HG03139 (cell line): ENCODE measurements around the gene SMO.
A peak's percentile ranks its signal among the peaks of the same experiment; 100 is the strongest.
"Not testable (repeated sequence)": the region's sequence is repeated elsewhere in the genome, so short reads cannot be mapped to it uniquely, and the experiment has no call there.

Experiments used
- ATAC-seq: cut with Tn5 transposase; IDR thresholded peaks from one replicate; pipeline ENCODE4 v1.9.1; 2021; ENCODE audit not compliant: unreplicated experiment

The SMO gene

DNA sequence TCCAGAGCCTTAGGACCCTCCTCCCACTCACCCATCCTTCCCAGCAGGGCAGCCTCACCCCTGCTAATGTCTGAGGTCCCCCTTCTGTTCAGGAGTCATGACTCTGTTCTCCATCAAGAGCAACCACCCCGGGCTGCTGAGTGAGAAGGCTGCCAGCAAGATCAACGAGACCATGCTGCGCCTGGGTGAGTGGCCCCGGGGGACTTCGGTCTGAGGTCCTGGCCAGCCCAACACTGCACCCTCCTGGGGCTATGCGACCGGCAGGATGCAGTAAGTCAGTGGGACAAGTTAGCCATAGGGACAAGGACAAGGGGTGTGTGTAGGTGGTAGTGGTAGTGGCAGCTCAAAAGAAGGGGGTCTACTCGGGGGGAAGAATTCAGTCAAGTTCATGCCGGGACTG, 20.2 kb downstream of the SMO start:
- ATAC-seq = no peak

DNA sequence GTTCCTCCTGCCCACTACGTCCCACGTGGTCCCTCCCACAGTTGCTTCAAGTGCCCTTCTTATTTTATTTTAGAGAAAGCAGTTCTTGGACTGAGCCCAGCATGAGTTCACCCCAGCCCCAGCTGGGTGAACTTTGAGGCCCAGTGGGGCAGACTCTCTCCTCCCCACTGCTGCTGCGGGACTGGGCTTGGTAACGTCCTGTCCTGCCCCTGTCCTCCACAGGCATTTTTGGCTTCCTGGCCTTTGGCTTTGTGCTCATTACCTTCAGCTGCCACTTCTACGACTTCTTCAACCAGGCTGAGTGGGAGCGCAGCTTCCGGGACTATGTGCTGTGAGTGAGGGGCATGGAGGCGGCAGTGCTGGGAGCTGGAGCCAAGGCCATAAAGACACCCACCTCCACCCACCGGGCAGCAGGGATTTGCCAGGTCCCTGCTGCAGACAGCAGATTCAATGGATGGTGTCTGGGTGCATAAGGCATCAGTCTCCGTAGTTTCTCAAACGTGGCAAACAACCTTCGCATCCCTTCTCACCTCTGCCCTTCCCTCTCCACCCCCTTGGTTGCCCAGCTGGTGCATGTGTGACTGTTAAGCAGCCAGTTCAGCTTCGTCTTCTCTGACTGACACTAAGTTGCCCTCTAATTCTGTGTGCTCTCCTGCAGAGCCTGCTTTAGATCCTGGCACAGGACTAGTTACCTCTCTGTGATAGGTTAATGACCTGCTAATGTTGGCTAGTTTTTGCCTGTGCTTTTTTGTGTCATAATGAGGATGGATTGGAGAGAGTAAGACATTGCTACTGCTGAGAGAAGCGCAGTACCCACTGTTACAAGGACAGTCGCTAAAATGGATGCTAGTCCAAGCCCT, 20.9 kb downstream of the SMO start:
- ATAC-seq = no peak

DNA sequence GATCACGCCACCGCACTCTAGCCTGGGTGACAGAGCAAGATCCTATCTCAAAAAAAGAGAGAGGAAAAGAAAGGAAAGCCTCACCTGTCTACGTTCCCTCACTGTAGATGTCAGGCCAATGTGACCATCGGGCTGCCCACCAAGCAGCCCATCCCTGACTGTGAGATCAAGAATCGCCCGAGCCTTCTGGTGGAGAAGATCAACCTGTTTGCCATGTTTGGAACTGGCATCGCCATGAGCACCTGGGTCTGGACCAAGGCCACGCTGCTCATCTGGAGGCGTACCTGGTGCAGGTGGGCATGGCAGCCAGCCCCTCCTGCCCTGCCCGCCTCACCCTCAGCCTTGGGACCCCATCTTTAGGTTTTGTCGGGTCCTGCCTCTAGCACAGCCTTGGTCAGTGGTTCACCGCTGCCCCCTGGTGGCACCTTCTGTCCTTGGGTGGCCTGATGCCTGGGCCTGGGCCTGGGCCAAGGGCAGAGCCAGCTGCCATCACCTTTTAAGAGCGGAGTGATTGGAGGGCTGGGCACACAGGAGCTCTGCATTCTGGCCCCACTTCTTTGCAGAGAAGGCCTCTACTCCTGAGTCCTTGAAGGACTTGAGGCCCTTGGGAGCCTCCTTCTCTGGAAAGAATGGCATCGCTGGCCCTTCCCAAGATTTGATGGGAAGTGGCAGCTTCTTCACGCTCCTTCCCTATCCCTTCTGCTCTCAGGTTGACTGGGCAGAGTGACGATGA, 22.0 kb downstream of the SMO start:
- no peak for ATAC-seq

DNA sequence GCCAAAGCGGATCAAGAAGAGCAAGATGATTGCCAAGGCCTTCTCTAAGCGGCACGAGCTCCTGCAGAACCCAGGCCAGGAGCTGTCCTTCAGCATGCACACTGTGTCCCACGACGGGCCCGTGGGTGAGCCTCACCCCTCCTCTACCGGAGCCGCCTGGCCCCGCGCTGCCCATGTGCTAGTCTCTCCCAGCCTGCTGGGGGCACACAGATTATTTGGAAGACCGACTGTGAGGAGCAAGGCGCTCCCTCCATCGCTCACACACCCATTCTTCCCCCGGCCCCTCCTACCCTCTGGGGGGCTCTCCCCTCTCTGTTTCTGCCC, 22.5 kb downstream of the SMO start:
- no peak for ATAC-seq

DNA sequence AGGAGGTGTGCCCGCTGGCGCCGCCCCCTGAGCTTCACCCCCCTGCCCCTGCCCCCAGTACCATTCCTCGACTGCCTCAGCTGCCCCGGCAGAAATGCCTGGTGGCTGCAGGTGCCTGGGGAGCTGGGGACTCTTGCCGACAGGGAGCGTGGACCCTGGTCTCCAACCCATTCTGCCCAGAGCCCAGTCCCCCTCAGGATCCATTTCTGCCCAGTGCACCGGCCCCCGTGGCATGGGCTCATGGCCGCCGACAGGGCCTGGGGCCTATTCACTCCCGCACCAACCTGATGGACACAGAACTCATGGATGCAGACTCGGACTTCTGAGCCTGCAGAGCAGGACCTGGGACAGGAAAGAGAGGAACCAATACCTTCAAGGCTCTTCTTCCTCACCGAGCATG, 23.7 kb downstream of the SMO start:
- ATAC-seq = no peak

DNA sequence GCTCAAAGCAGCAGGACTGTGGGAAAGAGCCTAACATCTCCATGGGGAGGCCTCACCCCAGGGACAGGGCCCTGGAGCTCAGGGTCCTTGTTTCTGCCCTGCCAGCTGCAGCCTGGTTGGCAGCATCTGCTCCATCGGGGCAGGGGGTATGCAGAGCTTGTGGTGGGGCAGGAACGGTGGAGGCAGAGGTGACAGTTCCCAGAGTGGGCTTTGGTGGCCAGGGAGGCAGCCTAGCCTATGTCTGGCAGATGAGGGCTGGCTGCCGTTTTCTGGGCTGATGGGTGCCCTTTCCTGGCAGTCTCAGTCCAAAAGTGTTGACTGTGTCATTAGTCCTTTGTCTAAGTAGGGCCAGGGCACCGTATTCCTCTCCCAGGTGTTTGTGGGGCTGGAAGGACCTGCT, 24.2 kb downstream of the SMO start:
- no peak for ATAC-seq

DNA sequence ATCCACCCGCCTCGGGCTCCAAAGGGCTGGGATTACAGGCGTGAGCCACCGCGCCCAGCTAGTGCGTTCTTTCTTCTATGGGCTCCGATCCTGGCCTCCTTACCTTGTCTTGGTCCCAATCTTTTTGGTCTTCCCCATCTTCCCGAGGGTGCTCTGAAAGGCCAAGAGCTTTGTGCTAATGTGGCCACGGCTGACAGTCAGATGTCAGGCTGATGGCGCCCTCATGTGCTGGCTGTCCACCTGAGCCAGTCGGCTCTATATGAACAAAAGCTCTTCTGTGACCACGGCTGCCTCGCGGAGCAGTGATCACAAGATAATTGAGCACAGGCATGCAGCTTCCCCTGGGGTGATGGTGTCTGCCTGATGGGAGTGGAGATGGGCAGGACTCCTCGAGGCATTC, 25.4 kb downstream of the SMO start:
- ATAC-seq = no peak

DNA sequence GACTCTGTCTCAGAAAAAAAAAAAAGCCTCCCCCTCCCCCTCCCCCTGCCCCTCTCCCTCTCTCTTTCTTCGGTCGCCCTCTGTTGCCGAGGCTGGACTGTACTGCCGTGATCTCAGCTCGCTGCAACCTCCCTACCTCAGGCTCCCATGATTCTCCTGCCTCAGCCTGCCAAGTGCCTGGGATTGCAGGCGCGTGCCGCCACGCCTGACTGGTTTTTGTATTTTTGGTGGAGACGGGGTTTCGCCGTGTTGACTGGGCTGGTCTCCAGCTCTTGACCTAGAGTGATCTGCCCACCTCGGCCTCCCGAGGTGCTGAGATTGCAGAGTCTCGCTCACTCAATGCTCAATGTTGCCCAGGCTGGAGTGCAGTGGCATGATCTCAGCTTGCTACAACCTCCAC, 27.3 kb downstream of the SMO start:
- ATAC-seq = not testable (repeated sequence)

DNA sequence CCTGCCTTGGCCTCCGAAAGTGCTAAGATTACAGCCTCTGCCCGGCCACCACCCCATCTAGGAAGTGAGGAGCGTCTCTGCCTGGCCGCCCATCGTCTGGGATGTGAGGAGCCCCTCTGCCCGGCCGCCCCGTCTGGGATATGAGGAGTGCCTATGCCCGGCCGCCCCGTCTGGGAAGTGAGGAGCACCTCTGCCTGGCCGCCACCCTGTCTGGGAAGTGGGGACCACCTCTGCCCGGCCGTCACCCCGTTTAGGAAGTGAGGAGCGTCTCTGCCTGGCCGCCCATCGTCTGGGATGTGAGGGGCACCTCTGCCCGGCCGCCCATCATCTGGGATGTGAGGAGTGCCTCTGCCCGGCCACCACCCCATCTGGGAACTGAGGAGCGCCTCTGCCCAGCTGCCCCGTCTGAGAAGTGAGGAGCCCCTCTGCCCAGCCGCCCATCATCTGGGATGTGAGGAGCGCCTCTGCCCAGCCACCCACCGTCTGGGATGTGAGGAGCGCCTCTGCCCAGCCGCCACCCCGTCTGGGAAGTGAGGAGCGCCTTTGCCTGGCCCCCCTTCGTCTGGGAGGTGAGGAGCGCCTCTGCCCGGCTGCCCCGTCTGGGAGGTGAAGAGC, 27.8 kb downstream of the SMO start:
- ATAC-seq = not testable (repeated sequence)

DNA sequence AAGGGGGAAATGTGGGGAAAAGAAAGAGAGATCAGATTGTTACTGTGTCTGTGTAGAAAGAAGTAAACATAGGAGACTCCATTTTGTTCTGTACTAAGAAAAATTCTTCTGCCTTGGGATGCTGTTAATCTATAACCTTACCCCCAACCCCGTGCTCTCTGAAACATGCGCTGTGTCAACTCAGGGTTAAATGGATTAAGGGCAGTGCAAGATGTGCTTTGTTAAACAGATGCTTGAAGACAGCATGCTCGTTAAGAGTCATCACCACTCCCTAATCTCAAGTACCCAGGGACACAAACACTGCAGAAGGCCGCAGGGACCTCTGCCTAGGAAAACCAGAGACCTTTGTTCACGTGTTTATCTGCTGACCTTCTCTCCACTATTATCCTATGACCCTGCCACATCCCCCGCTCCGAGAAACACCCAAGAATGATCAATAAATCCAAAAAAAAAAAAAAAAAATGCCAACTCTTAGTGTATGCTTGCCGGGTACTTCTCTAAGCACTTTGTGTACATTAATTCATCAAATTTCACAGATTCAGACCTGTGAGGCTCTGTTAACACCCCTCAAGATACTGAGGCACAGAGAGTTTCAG, 28.5 kb downstream of the SMO start:
- not testable (repeated sequence) for ATAC-seq

DNA sequence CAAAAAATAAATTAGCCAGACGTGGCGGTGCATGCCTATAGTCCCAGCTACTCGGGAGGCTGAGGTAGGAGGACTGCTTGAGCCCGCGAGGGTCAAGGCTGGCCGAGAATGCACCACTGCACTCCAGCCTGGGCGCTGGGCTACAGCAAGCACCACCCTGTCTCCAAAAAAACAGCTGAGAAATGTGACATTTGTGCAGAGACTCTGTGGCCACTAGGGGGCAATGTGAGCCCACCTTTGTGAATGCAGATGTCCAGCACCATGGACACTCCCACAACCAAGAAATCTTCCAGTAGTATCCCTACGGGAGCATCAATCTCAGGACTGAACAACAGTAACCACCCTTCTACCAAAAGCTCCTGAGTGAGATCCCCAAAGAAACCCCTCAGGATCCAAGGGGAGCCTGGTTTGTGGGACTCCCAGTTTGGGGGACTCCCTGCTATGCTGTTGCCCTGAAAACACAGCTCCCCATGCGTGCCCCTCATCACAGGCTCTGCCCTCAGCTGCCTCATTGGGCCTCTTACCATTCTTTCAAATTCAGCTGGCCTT, 30.2 kb downstream of the SMO start:
- peak; percentile 60 for ATAC-seq

DNA sequence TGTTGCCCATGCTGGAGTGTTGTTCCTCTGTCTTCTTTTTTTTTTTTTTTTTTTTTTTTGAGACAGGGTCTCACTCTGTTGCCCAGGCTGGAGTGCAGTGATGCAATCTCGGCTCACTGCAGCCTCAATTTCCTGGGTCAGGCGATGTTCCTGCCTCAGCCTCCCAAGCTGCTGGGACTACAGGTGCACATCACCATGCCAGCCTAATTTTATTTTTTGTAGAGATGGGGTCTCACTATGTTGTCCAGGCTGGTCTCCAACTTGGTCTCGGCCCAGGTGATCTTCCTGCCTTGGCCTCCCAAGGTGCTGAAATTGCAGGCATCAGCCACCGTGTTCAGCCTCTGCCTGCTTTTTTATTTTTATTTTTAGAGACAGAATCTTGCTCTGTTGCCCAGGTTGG, 30.7 kb downstream of the SMO start:
- ATAC-seq = not testable (repeated sequence)

DNA sequence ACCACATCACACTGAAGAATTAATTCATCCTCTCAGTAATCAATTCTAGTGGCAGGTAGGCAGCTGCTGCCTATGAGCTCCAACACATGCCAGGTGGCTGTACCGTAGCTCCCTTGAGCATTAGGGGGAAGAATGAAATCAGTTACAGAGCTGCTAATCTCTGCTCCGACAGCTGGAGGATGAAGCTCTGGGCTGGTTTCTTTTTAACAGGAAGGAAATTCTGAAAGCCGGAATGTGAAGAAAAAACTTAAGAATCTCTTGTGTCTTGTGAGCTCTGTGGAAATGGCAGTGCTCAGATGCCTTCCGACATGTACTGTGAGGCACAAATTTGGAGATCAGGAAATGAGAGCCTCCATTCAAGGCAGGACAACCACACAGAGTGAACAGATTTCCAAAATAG, 33.6 kb downstream of the SMO start:
- ATAC-seq = no peak

DNA sequence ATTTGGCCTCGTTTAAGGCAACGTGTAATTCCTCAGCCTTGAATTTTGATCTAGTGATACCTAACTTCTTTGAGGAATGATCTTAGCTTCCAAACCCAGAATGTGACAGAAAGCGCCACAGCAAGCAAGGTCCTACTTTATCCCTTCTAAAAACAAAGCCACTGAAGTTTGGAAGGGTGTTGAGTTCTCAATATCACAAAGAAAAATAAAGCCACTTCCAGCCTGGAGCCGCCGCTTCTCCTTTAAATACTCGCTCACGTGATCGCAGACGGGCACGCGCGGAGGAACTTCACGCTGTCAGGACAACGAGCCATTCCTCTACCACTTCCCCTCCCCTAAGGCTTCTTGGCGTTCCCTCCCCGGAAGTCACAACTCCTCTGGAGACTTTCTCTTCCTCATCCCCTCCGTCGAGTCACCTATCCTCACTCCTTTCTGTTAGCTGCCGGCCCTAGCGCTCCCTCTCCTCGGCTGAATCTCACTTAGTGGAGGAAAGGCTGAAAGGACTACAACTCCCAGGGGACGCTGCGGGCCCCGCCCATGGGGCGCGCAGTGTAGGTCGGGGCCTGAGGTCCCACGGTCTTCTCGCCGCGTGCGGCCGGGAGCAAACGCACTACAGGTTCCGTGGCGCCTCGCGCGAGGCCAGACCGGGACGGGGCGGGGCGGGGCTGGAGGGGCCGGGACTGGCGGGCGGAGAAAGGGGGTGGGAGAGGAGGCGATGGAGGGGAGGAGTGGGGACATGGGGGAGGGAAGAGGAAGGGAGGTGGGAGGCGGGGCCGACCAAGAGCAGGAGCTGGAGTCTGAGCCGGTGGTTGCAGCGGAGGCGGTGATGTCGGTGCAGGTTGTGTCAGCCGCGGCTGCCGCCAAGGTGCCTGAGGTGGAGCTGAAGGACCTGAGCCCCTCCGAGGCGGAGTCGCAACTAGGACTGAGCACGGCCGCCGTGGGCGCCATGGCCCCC, 36.1 kb downstream of the SMO start, which contains the start of gene AHCYL2:
TSS of gene AHCYL2 (plus strand) at position 780 of the 955 bp plus-strand sequence.
- ATAC-seq = peak; percentile 91

DNA sequence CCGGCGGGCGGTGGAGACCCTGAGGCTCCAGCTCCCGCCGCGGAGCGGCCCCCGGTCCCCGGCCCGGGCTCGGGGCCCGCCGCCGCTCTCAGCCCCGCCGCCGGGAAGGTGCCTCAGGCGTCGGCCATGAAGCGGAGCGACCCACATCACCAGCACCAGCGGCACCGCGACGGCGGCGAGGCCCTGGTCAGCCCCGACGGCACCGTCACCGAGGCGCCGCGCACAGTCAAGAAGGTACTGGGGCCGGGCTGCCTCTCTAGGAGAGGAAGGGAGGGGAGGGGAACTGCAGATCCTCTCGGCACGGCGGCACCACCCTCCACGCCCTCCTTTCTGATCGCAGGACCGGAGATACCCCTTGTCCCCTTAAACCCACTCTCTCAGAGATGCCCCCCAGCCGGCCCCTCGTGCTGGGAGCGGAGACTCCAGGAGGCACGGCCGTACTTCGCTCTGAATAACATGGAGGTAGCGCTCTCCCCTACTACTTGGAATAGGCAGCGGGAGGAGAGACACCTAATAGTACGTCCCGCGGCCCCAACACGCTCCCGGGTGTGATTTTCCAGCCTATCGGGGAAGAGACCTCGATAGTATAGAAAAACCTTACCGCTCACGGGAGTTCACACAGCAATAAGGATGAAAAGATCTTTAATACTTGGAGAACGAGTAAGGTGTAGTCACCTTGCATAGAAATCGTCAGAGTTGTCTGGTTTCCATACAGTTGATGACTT, 36.9 kb downstream of the SMO start:
- ATAC-seq = peak; percentile 37

DNA sequence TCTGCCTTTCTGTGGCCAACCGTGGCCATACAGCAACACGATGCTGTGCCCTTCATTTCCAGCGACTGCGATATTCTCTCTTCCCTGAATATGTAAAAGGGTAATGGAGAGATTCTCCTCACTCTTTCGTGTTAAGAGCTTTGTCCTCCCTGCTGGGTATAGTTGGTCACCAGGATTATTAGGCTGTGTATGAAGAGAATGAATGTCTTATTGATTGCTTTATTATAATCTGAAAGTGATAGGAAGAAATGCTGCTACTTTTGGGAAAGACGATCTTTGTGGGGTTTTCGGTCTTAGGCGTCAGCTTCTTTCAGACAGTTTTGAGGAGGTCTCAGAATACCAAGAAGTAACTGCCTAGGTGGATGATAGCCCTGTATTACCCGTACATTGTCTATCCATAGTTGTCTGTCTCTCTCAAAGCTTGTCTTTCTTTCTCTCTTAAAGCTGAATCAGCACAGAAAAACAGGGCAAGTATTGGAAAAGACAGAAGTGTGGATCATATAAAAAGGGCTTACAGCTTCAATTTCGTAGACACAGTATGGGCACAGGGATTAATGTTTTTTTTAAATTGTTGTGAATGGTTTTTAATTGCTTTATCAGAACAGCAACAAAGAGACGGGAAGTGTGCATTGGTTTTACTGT, 37.6 kb downstream of the SMO start:
- no peak for ATAC-seq

DNA sequence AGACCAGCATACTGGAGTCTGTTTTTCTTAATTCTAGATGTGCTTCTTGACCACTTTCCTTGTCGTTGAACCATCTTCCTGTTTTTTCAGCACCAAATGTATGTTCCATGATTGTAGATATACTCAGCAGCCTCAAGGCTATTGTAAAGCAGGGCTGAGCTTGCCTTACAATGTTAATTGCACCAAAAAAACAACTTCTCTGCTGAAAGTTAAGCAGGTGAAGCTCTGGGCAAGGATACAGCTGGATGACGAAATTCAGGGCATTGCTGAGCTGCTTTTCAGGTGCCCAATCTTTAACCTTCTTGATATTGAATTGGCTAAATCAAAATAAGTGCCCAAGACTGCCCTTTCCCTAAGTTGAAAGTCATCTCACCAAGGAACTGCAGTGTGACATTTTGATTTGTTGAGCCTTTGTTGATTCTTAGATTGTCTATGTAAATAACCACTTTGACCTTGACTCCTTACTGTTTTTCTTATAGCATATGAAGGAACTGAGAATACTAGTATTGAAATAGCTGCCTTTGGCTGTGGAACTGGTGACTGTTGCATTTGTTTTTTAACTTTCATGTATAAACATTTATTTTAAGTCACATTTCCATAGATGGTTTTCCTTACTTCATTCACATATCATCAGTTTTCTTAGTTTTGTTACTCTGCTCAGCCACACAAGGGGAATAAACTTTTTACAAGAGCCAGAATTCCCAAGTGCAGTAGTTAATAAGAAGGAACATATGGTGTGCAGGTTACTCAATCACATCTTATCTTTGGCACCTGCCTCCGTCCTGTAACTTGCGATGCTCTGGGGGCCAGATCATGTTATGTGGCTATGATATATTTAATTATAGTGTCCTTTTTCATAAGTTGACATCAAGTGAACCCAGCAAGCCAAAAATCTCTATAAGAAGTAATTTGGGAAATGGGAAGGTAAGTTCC, 39.5 kb downstream of the SMO start:
- no peak for ATAC-seq

DNA sequence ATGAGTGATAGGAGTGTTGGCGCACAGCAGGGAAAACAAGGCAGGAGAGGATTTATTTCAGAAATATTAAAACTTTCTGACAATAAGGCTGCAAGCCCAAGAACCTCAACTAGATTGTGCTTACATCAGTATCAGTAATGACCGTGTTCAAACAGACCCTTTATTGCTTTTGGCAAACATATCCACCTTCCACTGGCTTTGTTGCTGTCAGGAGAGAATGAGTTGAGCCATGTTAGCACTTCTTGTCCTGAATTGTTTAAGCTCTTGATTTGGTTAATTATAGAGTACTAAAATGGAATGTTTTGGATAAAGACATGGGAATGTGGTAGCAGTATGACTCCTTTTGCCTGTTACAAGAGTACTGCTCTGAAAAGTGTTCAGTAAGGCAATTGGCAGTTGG, 40.2 kb downstream of the SMO start:
- ATAC-seq = no peak
